Measurements from ENCODE around the gene CYP27C1. TPM values are rescaled to one million over a fixed set of nuclear protein-coding genes. Genes with fewer than 3 reads are reported as not detected.

The CYP27C1 gene
- total and polyA plus RNA-seq, 2 of the 13 experiments (the other 11 are each of a cell fraction or from before 2014, with no cell fraction given): not detected

DNA sequence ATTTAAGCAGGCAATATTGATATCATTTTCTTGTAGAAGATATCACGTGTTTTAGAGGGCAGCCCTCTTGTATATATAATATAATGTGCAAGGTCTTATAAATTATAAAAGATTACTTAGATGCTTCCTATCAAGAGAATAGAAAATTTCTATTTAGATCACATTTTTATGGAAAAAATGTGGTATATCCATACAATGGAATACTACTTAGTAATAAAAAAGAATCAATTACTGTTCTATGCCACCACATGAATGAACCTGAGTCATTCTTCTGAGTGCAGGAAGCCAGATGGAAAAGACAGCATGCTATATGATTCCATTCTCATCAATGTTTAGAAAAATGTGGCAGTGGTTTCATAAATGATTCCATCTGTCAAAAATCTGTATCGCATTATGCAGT lies 23.6 kb downstream of the CYP27C1 start:
- intact Hi-C loops (cut with micrococcal nuclease; ENCODE audit: unreplicated experiment): loop anchor here (5.0 kb wide), 3 partner anchors 96 to 366 kb away; partner anchors contain the start of gene ERCC3
- Histone ChIP-seq H2AFZ (ENCODE audit: low read length) (no peak overlapping the region), H3K4me1 (ENCODE audit: insufficient read depth, low read length) (peaks cover 11% of the 10 kb centered on the region), H3K4me2 (ENCODE audit: low read depth, low read length) (no peak overlapping the region), H3K9ac (ENCODE audit: insufficient read depth, low read depth, low read length) (no peak overlapping the region), H3K4me3 (replicated peaks in 1 of 3; ENCODE audit: insufficient read depth in 1 of 3, low read depth in 2 of 3, low read length in 3 of 3) (no peak overlapping the region), H4K20me1 (ENCODE audit: insufficient read depth, low read length) (no peaks in the 10 kb centered on the region), H3K9me3 (ENCODE audit: low read length) (no peaks in the 10 kb centered on the region), H3K27me3 (ENCODE audit: control insufficient read depth in 1 of 2, insufficient read depth in 2 of 2, low read length in 2 of 2) (peaks cover 2 to 35% of the 10 kb centered on the region in 2 experiments; a peak in 2 of 5 replicates), H3K27ac (ENCODE audit: extremely low read length, insufficient read depth, low read length) (no peak overlapping the region), H3K79me2 (ENCODE audit: insufficient read depth, low read length) (no peaks in the 10 kb centered on the region), H3K36me3 (replicated peaks in 1 of 2; ENCODE audit: control insufficient read depth in 1 of 2, insufficient read depth in 2 of 2, low read length in 2 of 2) (no peaks in the 10 kb centered on the region)
- FAIRE-seq (no peak), ATAC-seq (no peak), DNase-seq (ENCODE audit: low spot score) (no peak)
- CTCF ChIA-PET (ENCODE audit: low intra/inter-chr PET ratio, low total read pairs): interaction anchor here (1.6 to 2.4 kb wide), 3 partner anchors 97 to 283 kb away, joined by 4 to 16 read pairs (median 7); partner anchors contain the start of gene ERCC3
- WGBS (ENCODE audit: low lambda C conversion rate): 11% methylated on average over 2 of the region's 2 CpGs
- in situ Hi-C loops (cut with HindIII; ENCODE audit: extremely low pct_ligation_motif_present, low pct_unique_long_range_greater_than_20kb): loop anchor here (5.0 kb wide), 1 partner anchor 281 kb away; no protein-coding TSS in a partner anchor
- TF ChIP-seq, protein P1, sequence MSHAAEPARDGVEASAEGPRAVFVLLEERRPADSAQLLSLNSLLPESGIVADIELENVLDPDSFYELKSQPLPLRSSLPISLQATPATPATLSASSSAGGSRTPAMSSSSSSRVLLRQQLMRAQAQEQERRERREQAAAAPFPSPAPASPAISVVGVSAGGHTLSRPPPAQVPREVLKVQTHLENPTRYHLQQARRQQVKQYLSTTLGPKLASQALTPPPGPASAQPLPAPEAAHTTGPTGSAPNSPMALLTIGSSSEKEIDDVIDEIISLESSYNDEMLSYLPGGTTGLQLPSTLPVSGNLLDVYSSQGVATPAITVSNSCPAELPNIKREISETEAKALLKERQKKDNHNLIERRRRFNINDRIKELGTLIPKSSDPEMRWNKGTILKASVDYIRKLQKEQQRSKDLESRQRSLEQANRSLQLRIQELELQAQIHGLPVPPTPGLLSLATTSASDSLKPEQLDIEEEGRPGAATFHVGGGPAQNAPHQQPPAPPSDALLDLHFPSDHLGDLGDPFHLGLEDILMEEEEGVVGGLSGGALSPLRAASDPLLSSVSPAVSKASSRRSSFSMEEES (CRISPR knock-in tag; IDR thresholded peaks at IDR 0.05): no peak
- no peak for TF ChIP-seq ZNF383 (CRISPR knock-in tag; IDR thresholded peaks at IDR 0.05; ENCODE audit: borderline replicate concordance)
- POLR2A ChIA-PET: interaction anchor here (1.3 to 1.4 kb wide), 2 partner anchors 97 to 258 kb away, joined by 3 read pairs; partner anchors contain the start of gene ERCC3
- BruUV-seq (replicated peaks): no TSS peak

DNA sequence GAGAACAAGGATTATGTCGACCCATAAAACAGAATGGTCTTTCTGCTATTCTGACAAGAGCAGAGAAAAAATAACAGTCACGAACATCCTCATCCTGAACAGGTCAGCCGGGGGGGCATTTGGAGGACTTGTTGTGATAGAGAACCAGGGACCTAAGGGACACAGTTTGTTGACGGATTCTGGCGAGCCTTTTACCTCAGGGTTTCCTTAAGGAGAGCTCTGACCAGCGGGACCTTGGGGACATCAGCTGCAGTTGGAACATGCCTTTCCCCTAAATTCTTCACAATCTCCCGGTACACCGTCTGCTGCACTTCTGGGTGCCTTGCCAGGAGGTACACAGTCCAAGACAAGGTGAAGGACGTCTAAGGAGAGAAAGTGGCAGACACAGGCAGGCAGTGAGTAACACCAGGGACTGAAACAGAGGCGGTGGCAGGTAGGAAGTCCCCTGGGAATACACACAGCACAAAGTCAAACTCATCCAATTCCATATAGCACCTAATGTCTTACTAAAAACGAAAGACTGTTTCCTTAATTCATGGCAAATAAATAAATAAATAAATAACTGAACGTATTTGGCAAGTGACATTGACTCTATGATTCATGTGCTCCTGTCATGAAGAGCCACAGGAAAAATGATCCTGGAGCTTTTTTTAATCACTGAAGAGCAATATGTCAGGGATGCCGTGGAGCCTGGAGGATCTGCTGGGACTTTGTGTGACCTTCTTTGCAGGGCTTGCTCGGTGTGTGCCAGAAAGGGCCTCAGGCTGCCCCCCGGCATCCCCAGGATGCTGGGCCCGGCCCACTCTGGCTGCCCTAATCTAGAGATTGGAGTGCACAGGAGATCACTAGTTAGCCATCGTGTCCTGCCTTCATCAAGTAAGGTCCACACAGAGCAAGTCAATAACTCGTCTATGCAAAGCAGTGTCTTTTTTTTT lies 24.7 kb downstream of the CYP27C1 start:
- Histone ChIP-seq H3K4me3 (replicated peaks in 1 of 3; ENCODE audit: insufficient read depth in 1 of 3, low read depth in 2 of 3, low read length in 3 of 3) (no peak overlapping the region), H2AFZ (ENCODE audit: low read length) (no peak overlapping the region), H3K27me3 (ENCODE audit: control insufficient read depth in 1 of 2, insufficient read depth in 2 of 2, low read length in 2 of 2) (peaks cover 2 to 32% of the 10 kb centered on the region in 2 experiments; a peak in 2 of 5 replicates), H4K20me1 (ENCODE audit: insufficient read depth, low read length) (no peaks in the 10 kb centered on the region), H3K36me3 (replicated peaks in 1 of 2; ENCODE audit: control insufficient read depth in 1 of 2, insufficient read depth in 2 of 2, low read length in 2 of 2) (no peaks in the 10 kb centered on the region), H3K79me2 (ENCODE audit: insufficient read depth, low read length) (no peaks in the 10 kb centered on the region), H3K9ac (ENCODE audit: insufficient read depth, low read depth, low read length) (no peak overlapping the region), H3K9me3 (ENCODE audit: low read length) (no peaks in the 10 kb centered on the region), H3K4me2 (ENCODE audit: low read depth, low read length) (no peak overlapping the region), H3K27ac (ENCODE audit: extremely low read length, insufficient read depth, low read length) (no peak overlapping the region), H3K4me1 (ENCODE audit: insufficient read depth, low read length) (peaks cover 11% of the 10 kb centered on the region)
- no TSS peak for BruUV-seq (replicated peaks)
- WGBS (ENCODE audit: low lambda C conversion rate): 36% methylated on average over 16 of the region's 18 CpGs
- FAIRE-seq: no peak
- no peak for ATAC-seq
- no peak for DNase-seq (ENCODE audit: low spot score)
- ChIA-PET POLR2A (no interaction called here), CTCF (ENCODE audit: low intra/inter-chr PET ratio, low total read pairs) (no interaction called here)
- in situ Hi-C loops (cut with HindIII; ENCODE audit: extremely low pct_ligation_motif_present, low pct_unique_long_range_greater_than_20kb) (loop anchor here (5.0 kb wide), 1 partner anchor 282 kb away; no protein-coding TSS in a partner anchor), intact Hi-C loops (cut with micrococcal nuclease; ENCODE audit: unreplicated experiment) (loop anchor here (5.0 kb wide), 3 partner anchors 97 to 367 kb away; partner anchors contain the start of gene ERCC3)
- no peak for TF ChIP-seq KLF6 (CRISPR knock-in tag; IDR thresholded peaks at IDR 0.05)
- TF ChIP-seq, protein P2, sequence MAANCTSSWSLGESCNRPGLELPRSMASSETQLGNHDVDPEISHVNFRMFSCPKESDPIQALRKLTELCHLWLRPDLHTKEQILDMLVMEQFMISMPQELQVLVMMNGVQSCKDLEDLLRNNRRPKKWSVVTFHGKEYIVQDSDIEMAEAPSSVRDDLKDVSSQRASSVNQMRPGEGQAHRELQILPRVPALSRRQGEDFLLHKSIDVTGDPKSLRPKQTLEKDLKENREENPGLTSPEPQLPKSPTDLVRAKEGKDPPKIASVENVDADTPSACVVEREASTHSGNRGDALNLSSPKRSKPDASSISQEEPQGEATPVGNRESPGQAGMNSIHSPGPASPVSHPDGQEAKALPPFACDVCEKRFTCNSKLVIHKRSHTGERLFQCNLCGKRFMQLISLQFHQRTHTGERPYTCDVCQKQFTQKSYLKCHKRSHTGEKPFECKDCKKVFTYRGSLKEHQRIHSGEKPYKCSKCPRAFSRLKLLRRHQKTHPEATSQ (CRISPR knock-in tag; IDR thresholded peaks at IDR 0.05; ENCODE audit: borderline replicate concordance): no peak
- no peak for TF ChIP-seq ZNF33B (CRISPR knock-in tag; IDR thresholded peaks at IDR 0.05)
- TF ChIP-seq, protein P3, sequence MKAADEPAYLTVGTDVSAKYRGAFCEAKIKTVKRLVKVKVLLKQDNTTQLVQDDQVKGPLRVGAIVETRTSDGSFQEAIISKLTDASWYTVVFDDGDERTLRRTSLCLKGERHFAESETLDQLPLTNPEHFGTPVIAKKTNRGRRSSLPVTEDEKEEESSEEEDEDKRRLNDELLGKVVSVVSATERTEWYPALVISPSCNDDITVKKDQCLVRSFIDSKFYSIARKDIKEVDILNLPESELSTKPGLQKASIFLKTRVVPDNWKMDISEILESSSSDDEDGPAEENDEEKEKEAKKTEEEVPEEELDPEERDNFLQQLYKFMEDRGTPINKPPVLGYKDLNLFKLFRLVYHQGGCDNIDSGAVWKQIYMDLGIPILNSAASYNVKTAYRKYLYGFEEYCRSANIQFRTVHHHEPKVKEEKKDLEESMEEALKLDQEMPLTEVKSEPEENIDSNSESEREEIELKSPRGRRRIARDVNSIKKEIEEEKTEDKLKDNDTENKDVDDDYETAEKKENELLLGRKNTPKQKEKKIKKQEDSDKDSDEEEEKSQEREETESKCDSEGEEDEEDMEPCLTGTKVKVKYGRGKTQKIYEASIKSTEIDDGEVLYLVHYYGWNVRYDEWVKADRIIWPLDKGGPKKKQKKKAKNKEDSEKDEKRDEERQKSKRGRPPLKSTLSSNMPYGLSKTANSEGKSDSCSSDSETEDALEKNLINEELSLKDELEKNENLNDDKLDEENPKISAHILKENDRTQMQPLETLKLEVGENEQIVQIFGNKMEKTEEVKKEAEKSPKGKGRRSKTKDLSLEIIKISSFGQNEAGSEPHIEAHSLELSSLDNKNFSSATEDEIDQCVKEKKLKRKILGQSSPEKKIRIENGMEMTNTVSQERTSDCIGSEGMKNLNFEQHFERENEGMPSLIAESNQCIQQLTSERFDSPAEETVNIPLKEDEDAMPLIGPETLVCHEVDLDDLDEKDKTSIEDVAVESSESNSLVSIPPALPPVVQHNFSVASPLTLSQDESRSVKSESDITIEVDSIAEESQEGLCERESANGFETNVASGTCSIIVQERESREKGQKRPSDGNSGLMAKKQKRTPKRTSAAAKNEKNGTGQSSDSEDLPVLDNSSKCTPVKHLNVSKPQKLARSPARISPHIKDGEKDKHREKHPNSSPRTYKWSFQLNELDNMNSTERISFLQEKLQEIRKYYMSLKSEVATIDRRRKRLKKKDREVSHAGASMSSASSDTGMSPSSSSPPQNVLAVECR (CRISPR knock-in tag; IDR thresholded peaks at IDR 0.05; ENCODE audit: borderline replicate concordance): no peak
- no peak for TF ChIP-seq HOXA3 (CRISPR knock-in tag; IDR thresholded peaks at IDR 0.05)

Data from HepG2 (cell line).